Neural cell (in vitro differentiated cells): Measurements from ENCODE around the gene NFYC. TPM values are rescaled to one million over a fixed set of nuclear protein-coding genes. Genes with fewer than 3 reads are reported as not detected.

Source experiments
- H2AFZ ChIP-seq: fragments of 200-600, 300-800 bp; sonication (generic), shearing (Covaris generic); 2 replicates; pipeline ENCODE4 v1.6.0; 2014; ENCODE audit warnings: low read depth, mild to moderate bottlenecking, antibody characterized with exemption, low read length, moderate library complexity
- H3F3A ChIP-seq: fragments of 200-600 bp; shearing (Covaris generic); 2 replicates; pipeline ENCODE4 v1.6.1; 2016; ENCODE audit warnings: mild to moderate bottlenecking, moderate library complexity, mixed read lengths, antibody characterized with exemption, low read length; ENCODE audit not compliant: insufficient read depth, poor library complexity, severe bottlenecking
- H3K27ac ChIP-seq: fragments of 200-600, 300-800 bp; sonication (generic), shearing (Covaris generic); 2 replicates; pipeline ENCODE4 v1.5.1; 2014; ENCODE audit warnings: mild to moderate bottlenecking, low read length, moderate library complexity
- H3K27me3 ChIP-seq: fragments of 300-800, 200-600 bp; sonication (generic), shearing (Covaris generic); 2 replicates; pipeline ENCODE4 v1.6.0; 2014; ENCODE audit warnings: mild to moderate bottlenecking, low read depth, low read length, moderate library complexity; ENCODE audit not compliant: insufficient read depth
- H3K36me3 ChIP-seq: fragments of 300-800, 200-600 bp; sonication (generic), shearing (Covaris generic); 2 replicates; pipeline ENCODE4 v1.5.1; 2014; ENCODE audit warnings: mild to moderate bottlenecking, antibody characterized with exemption, low read length, moderate library complexity; ENCODE audit not compliant: insufficient read depth
- H3K4me2 ChIP-seq: fragments of 300-800, 200-600 bp; sonication (generic), shearing (Covaris generic); 2 replicates; pipeline ENCODE4 v1.6.0; 2014; ENCODE audit warnings: mild to moderate bottlenecking, low read length
- H3K4me3 ChIP-seq: fragments of 300-800, 200-600 bp; sonication (generic), shearing (Covaris generic); 2 replicates; pipeline ENCODE4 v1.5.1; 2014; ENCODE audit warnings: mild to moderate bottlenecking, low read length, moderate library complexity
- H3K79me2 ChIP-seq: fragments of 200-600 bp; shearing (Covaris generic); replicated peaks from 2 replicates; pipeline ENCODE4 v1.6.0; 2014; ENCODE audit warnings: mild to moderate bottlenecking, low read length, moderate library complexity; ENCODE audit not compliant: insufficient read depth
- H3K9ac ChIP-seq: fragments of 300-800, 200-600 bp; sonication (generic), shearing (Covaris generic); 2 replicates; pipeline ENCODE4 v1.6.1; 2016; ENCODE audit warnings: mild to moderate bottlenecking, low read length, mixed read lengths
- H3K9me2 ChIP-seq: fragments of 200-600 bp; shearing (Covaris generic); 2 replicates; pipeline ENCODE4 v1.6.1; 2016; ENCODE audit warnings: mild to moderate bottlenecking, low read length, mixed read lengths; ENCODE audit not compliant: insufficient read depth
- H3K9me3 ChIP-seq: fragments of 200-600, 300-800 bp; sonication (generic), shearing (Covaris generic); 2 replicates; pipeline ENCODE4 v1.6.1; 2016; ENCODE audit warnings: mild to moderate bottlenecking, mixed run types, low read length, moderate library complexity, mixed read lengths
- H4K20me1 ChIP-seq: fragments of 200-600 bp; shearing (Covaris generic); 2 replicates; pipeline ENCODE4 v1.6.1; 2016; ENCODE audit warnings: mild to moderate bottlenecking, mixed run types; ENCODE audit not compliant: insufficient read depth
- EP300 ChIP-seq: fragments of 450-650 bp; conservative IDR thresholded peaks from 2 replicates; pipeline ENCODE4 v1.6.1; 2014; ENCODE audit warnings: antibody characterized with exemption, mild to moderate bottlenecking, moderate library complexity; ENCODE audit not compliant: poor library complexity, severe bottlenecking
- EZH2 ChIP-seq: fragments of 200-600, 300-800 bp; shearing (Covaris generic), sonication (generic); IDR thresholded peaks from 2 replicates; pipeline ENCODE4 v1.6.1; 2014; ENCODE audit warnings: antibody characterized with exemption, low read length, borderline replicate concordance, mild to moderate bottlenecking; ENCODE audit not compliant: insufficient read depth, poor library complexity, severe bottlenecking
- MXI1 ChIP-seq: fragments of 450-650 bp; conservative IDR thresholded peaks from 2 replicates; pipeline ENCODE4 v1.6.1; 2014; ENCODE audit warnings: antibody characterized with exemption, mild to moderate bottlenecking; ENCODE audit not compliant: poor library complexity, severe bottlenecking
- POLR2AphosphoS5 ChIP-seq: IDR thresholded peaks from 2 replicates; pipeline ENCODE4 v1.6.1; 2012
- RAD21 ChIP-seq: fragments of 450-650 bp; conservative IDR thresholded peaks from 2 replicates; pipeline ENCODE4 v1.6.1; 2014; ENCODE audit warnings: antibody characterized with exemption, mild to moderate bottlenecking, moderate library complexity
- SMC3 ChIP-seq: fragments of 450-650 bp; conservative IDR thresholded peaks from 2 replicates; pipeline ENCODE4 v1.6.1; 2014; ENCODE audit warnings: antibody characterized with exemption, mild to moderate bottlenecking, moderate library complexity; ENCODE audit not compliant: poor library complexity
- TAF1 ChIP-seq: IDR thresholded peaks from 2 replicates; pipeline ENCODE4 v1.6.1; 2012; ENCODE audit warnings: low read depth
- polyA plus RNA-seq: library from polyadenylated mRNA; depleted of rRNA; stranded (reverse); fragments of >200 nt; gene quantifications from 2 replicates; pipeline ENCODE4 v1.2.3, GENCODE V29; 2014
- TF ChIP-seq, protein P1 (sequence below): fragments of 450-650 bp; IDR thresholded peaks from 2 replicates; pipeline ENCODE4 v1.5.1; 2014; ENCODE audit warnings: antibody characterized with exemption, mild to moderate bottlenecking, moderate library complexity; ENCODE audit not compliant: poor library complexity, severe bottlenecking
- TF ChIP-seq, protein P2 (sequence below): IDR thresholded peaks from 2 replicates; pipeline ENCODE4 v1.6.1; 2012; ENCODE audit warnings: borderline replicate concordance

Gene NFYC
- polyA plus RNA-seq, 1 donor from 2014 or later: 66.0 TPM

DNA sequence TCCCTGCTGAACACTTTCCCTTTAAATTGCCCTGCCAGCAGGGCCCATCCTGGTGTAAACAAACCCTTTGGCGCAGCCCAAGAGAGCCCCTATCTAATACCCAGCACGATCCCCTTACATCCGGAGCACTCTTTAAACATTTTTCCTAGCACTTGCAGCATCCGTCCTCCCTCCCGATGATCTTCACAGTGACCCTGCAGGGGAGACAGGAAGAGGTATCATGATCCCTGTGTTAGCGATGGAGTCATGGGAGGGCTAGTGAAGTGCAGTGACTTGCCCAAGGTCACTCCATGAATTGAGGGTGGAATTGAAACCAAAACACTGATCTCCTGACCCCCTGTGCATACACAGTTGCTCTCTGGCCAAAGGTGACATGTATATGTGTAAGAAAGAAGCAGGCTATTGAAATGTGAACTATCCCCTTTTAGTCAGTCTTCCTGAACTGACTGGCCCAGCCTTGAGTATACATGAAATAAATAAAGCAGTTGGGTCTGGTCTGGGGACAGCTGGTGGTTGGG, 82.3 kb downstream of the NFYC start:
- H3K36me3 ChIP-seq: peaks cover 6% of the 10 kb centered on the region
- H3K4me2 ChIP-seq: no peak overlapping the region
- no peak overlapping the region for H3K4me3 ChIP-seq
- no peaks in the 10 kb centered on the region for H3F3A ChIP-seq
- H3K9ac ChIP-seq: no peak overlapping the region
- no peaks in the 10 kb centered on the region for H3K79me2 ChIP-seq
- no peak overlapping the region for H3K27ac ChIP-seq
- H3K9me2 ChIP-seq: no peaks in the 10 kb centered on the region
- H3K27me3 ChIP-seq: no peaks in the 10 kb centered on the region
- no peaks in the 10 kb centered on the region for H4K20me1 ChIP-seq
- no peak for TF ChIP-seq RAD21
- TF ChIP-seq TAF1: no peak
- TF ChIP-seq SMC3: no peak
- no peak for TF ChIP-seq EP300
- TF ChIP-seq, protein P1, sequence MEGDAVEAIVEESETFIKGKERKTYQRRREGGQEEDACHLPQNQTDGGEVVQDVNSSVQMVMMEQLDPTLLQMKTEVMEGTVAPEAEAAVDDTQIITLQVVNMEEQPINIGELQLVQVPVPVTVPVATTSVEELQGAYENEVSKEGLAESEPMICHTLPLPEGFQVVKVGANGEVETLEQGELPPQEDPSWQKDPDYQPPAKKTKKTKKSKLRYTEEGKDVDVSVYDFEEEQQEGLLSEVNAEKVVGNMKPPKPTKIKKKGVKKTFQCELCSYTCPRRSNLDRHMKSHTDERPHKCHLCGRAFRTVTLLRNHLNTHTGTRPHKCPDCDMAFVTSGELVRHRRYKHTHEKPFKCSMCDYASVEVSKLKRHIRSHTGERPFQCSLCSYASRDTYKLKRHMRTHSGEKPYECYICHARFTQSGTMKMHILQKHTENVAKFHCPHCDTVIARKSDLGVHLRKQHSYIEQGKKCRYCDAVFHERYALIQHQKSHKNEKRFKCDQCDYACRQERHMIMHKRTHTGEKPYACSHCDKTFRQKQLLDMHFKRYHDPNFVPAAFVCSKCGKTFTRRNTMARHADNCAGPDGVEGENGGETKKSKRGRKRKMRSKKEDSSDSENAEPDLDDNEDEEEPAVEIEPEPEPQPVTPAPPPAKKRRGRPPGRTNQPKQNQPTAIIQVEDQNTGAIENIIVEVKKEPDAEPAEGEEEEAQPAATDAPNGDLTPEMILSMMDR: no peak
- TF ChIP-seq MXI1: no peak
- TF ChIP-seq EZH2: no peak
- TF ChIP-seq POLR2AphosphoS5: no peak
- TF ChIP-seq, protein P2, sequence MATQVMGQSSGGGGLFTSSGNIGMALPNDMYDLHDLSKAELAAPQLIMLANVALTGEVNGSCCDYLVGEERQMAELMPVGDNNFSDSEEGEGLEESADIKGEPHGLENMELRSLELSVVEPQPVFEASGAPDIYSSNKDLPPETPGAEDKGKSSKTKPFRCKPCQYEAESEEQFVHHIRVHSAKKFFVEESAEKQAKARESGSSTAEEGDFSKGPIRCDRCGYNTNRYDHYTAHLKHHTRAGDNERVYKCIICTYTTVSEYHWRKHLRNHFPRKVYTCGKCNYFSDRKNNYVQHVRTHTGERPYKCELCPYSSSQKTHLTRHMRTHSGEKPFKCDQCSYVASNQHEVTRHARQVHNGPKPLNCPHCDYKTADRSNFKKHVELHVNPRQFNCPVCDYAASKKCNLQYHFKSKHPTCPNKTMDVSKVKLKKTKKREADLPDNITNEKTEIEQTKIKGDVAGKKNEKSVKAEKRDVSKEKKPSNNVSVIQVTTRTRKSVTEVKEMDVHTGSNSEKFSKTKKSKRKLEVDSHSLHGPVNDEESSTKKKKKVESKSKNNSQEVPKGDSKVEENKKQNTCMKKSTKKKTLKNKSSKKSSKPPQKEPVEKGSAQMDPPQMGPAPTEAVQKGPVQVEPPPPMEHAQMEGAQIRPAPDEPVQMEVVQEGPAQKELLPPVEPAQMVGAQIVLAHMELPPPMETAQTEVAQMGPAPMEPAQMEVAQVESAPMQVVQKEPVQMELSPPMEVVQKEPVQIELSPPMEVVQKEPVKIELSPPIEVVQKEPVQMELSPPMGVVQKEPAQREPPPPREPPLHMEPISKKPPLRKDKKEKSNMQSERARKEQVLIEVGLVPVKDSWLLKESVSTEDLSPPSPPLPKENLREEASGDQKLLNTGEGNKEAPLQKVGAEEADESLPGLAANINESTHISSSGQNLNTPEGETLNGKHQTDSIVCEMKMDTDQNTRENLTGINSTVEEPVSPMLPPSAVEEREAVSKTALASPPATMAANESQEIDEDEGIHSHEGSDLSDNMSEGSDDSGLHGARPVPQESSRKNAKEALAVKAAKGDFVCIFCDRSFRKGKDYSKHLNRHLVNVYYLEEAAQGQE: no peak
- peaks cover 5% of the 10 kb centered on the region for H3K9me3 ChIP-seq
- no peak overlapping the region for H2AFZ ChIP-seq

DNA sequence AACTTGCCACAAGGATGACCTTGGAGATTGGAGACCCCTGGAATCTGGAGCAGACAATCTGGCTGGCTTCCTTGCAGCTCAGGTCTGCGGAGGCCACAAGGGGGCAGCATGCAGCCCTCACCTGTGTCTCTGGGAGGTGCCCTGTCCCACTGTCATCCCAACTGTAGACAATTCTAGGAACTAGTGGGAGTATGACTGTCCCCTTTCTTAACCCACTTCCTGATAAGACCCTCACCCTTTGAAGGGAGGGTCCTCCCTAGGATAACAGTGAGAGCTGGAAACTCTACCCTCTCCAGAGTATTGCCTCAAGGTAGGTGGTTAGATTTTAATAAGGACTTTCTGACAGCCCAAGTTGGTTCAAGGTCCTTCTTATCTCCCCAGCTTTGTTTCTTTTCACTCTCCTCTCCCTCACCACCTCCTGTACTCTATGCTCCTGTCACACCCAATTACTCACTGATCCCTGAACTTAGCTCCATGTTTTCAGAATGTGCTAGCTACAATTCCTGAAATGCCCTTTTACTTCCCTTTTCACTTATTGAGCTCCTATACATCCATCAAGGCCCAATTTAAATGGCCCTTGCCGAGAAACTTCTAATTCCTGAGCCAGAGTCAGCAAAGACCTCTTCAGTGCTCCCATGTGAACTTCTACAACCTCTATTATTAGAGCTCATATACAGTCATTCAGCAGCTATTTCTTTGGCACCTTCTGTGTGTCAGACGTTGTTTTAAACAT, 82.9 kb downstream of the NFYC start:
- Histone ChIP-seq H2AFZ (no peak overlapping the region), H3K27ac (no peak overlapping the region), H3K4me3 (no peak overlapping the region), H3K9me3 (peaks cover 5% of the 10 kb centered on the region), H3K27me3 (no peaks in the 10 kb centered on the region), H4K20me1 (no peaks in the 10 kb centered on the region), H3K79me2 (no peaks in the 10 kb centered on the region), H3K9me2 (no peaks in the 10 kb centered on the region), H3F3A (no peaks in the 10 kb centered on the region), H3K36me3 (peaks cover 6% of the 10 kb centered on the region), H3K9ac (no peak overlapping the region), H3K4me2 (no peak overlapping the region)
- TF ChIP-seq TAF1 (no peak), SMC3 (peak; percentile 54), MXI1 (no peak), POLR2AphosphoS5 (no peak), EZH2 (no peak), EP300 (no peak), RAD21 (peak; percentile 35)
- TF ChIP-seq, protein P2: no peak
- TF ChIP-seq, protein P1: peak; percentile 51
